GM12891 (cell line): Measurements from ENCODE around the gene SLC30A9.

ENCODE experiments used
- PAX5 ChIP-seq: IDR thresholded peaks from 2 replicates; pipeline ENCODE4 v1.6.1; 2011; ENCODE audit warnings: low read length, moderate library complexity, mild to moderate bottlenecking; ENCODE audit not compliant: insufficient read depth, severe bottlenecking
- POLR2A ChIP-seq: IDR thresholded peaks from 2 replicates; pipeline ENCODE4 v1.6.1; 2011; ENCODE audit warnings: low read depth, low read length, control low read depth
- POLR2AphosphoS5 ChIP-seq: IDR thresholded peaks from 2 replicates; pipeline ENCODE4 v1.6.1; 2011; ENCODE audit warnings: low read depth, low read length, control low read depth

DNA sequence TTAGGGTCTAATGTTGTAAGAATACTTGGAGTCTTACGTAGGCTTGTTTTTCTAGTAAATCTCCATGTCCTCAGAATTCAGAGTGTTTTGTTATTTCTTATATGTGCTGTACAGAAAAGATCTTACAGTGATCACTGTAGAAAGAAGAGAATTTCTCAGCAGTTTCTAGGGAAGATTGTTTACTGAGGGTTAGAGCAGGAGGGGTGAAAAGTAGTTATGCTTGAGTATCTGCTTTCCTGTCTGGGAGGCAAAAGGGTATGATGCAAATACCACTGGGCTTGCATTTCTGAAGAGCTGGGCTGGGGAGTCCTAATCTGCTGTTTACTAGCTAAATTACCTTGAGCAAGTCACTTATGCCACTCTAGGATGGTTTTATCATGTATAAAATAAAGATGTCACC is 84.0 kb downstream of the SLC30A9 start:
- TF ChIP-seq POLR2A (no peak), POLR2AphosphoS5 (no peak), PAX5 (no peak)
